Cardiac fibroblast (primary cell): ENCODE measurements around the gene PDS5A.
A peak's percentile ranks its signal among the peaks of the same experiment; 100 is the strongest.
"Not testable (repeated sequence)": the region's sequence is repeated elsewhere in the genome, so short reads cannot be mapped to it uniquely, and the experiment has no call there.

Experiments used
- DNase-seq, 2 donors: peaks; one replicate each; pipeline versions ENCODE4 v3.0.0 to v3.0.0-alpha.2; 2010; ENCODE audit warnings: low read depth in 2 of 2
- H3K4me3 ChIP-seq, 2 donors: replicated peaks in 1 of 2; 1 replicate in 1 of 2; 2 replicates in 1 of 2; pipeline ENCODE4 v1.5.1; 2011; ENCODE audit warnings: low read depth in 2 of 2, low read length in 2 of 2, mild to moderate bottlenecking in 2 of 2, moderate library complexity in 1 of 2
- TF ChIP-seq, protein P1 (sequence below): IDR thresholded peaks from one replicate; pipeline ENCODE4 v1.5.1; 2011; ENCODE audit warnings: low read depth, mild to moderate bottlenecking, low read length, inconsistent platforms

Gene PDS5A, protein sequence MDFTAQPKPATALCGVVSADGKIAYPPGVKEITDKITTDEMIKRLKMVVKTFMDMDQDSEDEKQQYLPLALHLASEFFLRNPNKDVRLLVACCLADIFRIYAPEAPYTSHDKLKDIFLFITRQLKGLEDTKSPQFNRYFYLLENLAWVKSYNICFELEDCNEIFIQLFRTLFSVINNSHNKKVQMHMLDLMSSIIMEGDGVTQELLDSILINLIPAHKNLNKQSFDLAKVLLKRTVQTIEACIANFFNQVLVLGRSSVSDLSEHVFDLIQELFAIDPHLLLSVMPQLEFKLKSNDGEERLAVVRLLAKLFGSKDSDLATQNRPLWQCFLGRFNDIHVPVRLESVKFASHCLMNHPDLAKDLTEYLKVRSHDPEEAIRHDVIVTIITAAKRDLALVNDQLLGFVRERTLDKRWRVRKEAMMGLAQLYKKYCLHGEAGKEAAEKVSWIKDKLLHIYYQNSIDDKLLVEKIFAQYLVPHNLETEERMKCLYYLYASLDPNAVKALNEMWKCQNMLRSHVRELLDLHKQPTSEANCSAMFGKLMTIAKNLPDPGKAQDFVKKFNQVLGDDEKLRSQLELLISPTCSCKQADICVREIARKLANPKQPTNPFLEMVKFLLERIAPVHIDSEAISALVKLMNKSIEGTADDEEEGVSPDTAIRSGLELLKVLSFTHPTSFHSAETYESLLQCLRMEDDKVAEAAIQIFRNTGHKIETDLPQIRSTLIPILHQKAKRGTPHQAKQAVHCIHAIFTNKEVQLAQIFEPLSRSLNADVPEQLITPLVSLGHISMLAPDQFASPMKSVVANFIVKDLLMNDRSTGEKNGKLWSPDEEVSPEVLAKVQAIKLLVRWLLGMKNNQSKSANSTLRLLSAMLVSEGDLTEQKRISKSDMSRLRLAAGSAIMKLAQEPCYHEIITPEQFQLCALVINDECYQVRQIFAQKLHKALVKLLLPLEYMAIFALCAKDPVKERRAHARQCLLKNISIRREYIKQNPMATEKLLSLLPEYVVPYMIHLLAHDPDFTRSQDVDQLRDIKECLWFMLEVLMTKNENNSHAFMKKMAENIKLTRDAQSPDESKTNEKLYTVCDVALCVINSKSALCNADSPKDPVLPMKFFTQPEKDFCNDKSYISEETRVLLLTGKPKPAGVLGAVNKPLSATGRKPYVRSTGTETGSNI (N-terminal part only)

DNA sequence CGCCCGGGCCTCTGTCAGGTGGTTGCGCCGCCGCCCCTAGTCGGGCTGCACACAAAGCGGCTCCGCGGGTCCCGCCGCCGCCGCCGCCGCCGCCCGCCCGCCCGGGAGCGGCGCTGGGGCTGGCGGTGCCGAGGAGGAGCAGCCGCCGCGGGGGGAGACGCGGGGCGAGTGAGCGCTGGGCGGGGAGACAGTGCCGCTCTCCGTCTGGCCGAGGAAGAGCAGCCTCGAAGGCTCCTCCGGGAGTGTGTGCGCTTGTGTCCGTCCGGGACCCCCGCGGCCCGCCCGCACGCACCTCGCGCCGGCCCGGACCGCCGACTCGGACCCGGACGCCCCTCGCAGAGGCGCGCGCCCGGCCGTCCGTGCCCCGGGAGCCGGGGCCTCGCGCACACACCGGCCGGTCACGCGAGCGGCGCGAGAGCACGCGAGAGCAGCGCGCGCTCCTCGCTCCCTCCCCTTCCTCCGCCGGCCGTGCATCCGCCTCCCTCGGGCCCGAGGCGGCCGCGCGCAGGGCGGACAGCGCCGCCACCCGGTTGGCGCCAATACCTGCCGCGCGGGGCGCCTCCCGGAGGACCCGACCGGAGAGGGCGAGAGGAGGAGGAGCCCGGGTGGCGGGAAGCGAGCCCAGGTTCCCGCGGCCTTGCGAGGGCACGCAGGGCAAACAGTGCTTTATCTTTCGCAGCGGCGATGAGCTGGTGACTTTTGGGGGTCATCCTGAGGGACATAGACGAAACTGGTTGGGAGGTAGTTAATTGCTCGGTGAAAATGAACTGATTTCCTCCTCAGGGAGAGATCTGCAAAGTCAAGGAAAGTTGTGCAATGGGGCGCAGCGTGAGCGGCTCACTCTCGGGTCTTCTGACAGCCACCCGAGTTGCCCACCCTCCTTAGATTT is at the start of gene PDS5A:
Gene PDS5A, minus strand, starts transcription at position 423 of the 889 bp plus-strand sequence. CDS start 1,334 bp downstream, outside the sequence.
- H3K4me3 ChIP-seq, result peak within 1 kb of the TSS; percentile 84 to 86
- DNase-seq, result peak; percentile 84 to 93
- TF ChIP-seq, protein P1, sequence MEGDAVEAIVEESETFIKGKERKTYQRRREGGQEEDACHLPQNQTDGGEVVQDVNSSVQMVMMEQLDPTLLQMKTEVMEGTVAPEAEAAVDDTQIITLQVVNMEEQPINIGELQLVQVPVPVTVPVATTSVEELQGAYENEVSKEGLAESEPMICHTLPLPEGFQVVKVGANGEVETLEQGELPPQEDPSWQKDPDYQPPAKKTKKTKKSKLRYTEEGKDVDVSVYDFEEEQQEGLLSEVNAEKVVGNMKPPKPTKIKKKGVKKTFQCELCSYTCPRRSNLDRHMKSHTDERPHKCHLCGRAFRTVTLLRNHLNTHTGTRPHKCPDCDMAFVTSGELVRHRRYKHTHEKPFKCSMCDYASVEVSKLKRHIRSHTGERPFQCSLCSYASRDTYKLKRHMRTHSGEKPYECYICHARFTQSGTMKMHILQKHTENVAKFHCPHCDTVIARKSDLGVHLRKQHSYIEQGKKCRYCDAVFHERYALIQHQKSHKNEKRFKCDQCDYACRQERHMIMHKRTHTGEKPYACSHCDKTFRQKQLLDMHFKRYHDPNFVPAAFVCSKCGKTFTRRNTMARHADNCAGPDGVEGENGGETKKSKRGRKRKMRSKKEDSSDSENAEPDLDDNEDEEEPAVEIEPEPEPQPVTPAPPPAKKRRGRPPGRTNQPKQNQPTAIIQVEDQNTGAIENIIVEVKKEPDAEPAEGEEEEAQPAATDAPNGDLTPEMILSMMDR, result peak; percentile 46

DNA sequence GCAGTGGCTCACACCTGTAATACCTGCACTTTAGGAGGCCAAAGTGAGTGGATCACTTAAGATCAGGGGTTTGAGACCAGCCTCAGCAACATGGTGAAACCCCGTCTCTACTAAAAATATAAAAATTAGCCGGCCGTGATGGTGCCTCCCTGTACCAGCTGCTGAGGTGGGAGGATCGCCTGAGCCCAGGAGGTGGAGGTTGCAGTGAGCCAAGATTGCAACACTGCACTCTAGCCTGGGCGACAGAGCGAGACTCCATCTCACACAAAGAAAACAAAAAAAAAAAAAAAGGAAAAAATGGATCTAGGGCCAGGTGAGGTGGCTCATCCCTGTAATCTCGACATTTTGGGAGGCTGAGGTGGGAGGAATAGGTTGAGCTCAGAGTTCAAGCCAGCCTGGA is 46.3 kb upstream of the PDS5A start:
- not testable (repeated sequence) for DNase-seq, H3K4me3 ChIP-seq

DNA sequence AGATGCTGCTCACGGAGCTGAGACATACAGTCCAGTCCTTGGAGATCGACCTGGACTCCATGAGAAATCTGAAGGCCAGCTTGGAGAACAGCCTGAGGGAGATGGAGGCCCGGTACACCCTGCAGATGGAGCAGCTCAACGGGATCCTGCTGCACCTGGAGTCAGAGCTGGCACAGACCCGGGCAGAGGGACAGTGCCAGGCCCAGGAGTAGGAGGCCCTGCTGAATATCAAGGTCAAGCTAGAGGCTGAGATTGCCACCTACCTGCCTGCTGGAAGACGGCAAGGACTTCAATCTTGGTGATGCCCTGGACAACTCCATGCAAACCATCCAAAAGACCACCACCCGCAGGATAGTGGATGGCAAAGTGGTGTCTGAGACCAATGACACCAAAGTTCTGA is 43.4 kb upstream of the PDS5A start:
- not testable (repeated sequence) for H3K4me3 ChIP-seq

DNA sequence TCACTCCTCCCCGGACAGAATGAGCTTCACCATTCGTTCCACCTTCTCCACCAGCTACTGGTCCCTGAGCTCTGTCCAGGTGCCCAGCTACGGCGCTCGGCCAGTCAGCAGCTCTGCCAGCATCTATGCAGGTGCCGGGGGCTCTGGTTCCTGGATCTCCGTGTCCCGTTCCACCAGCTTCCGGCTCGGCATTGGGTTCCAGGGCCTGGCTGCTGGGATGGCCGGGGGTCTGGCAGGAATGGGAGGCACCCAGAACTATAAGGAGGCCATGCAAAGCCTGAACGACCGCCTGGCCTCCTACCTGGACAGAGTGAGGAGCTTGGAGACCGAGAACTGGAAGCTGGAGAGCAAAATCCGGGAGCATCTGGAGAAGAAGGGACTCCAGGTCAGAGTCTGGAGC is 42.5 kb upstream of the PDS5A start:
- TF ChIP-seq, protein P1, result no peak

More for the DNA sequence above, 43.4 kb upstream of the PDS5A start:
- DNase-seq, result not testable (repeated sequence)

DNA sequence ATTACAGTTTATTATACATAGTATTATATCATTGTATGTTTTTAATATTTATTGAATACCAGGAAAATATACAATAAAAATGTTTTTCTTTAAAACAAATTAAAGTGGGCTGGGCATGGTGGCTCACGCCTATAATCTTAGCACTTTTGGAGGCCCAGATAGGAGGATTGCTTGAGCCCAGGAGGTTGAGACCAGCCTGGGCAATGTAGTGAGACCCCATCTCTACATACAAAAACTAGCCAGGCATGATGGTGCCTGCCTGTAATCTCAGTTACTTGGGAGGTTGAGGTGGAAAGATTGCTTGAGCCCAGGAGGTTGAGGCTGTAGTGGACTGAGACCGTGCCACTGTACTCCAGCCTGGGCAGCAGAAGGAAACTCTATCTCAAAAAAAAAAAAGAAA is 38.3 kb upstream of the PDS5A start:
- no peak overlapping the region for H3K4me3 ChIP-seq
- DNase-seq, result no peak
- TF ChIP-seq, protein P1, result no peak

More for the DNA sequence above, 42.5 kb upstream of the PDS5A start:
- DNase-seq, result no peak
- H3K4me3 ChIP-seq, result no peak overlapping the region

DNA sequence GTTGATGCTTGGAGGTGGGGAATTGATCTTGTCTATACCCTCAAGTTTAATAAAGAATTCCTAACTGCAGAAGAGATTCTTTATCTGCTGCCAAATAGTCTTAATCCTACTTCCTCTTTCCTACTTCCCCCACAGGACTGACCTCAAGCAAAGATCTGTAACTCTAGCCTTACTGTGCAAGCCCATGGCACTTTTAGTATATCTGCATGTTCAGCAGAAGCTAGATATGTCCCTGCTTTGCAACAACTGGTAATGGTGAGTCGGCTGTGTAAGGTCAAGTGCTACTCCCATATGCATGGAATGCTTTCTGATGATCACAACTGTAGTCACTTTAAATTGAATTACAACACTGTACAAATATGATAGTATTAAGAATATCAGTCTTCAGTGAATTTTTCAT is 26.3 kb upstream of the PDS5A start:
- DNase-seq, result peak; percentile 21 to 68
- TF ChIP-seq, protein P1, result no peak
- H3K4me3 ChIP-seq, result no peak overlapping the region

DNA sequence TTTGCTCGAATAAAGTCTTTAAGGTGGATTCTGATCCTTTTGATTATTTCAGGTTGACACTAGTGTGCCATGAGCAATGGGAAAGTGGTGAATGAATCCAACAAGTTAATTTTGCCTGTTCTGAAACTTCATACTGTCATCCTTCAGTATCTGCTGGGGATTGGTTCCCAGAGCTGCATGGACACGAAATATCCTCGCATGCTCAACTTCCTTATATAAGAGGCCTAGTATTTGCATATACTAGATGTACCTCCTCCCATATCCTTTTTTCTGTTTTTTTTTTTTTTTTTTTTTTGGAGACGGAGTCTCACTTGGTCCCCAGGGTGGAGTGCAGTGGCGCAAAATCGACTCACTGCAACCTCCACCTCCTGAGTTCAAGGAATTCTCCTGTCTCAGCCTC is 23.0 kb upstream of the PDS5A start:
- TF ChIP-seq, protein P1, result no peak
- DNase-seq, result no peak
- H3K4me3 ChIP-seq, result no peak overlapping the region
